Activated CD4-positive, alpha-beta T cell treated with anti-CD3 and anti-CD28 coated beads, Interleukin-2, amount 50 U/mL, for 48 hours (primary cell): ENCODE data around the gene PCGF2.

ENCODE experiments used
- DNase-seq, 2 experiments: peaks; one replicate each; pipeline ENCODE4 v3.0.0-alpha.2; 2020

The PCGF2 gene

DNA sequence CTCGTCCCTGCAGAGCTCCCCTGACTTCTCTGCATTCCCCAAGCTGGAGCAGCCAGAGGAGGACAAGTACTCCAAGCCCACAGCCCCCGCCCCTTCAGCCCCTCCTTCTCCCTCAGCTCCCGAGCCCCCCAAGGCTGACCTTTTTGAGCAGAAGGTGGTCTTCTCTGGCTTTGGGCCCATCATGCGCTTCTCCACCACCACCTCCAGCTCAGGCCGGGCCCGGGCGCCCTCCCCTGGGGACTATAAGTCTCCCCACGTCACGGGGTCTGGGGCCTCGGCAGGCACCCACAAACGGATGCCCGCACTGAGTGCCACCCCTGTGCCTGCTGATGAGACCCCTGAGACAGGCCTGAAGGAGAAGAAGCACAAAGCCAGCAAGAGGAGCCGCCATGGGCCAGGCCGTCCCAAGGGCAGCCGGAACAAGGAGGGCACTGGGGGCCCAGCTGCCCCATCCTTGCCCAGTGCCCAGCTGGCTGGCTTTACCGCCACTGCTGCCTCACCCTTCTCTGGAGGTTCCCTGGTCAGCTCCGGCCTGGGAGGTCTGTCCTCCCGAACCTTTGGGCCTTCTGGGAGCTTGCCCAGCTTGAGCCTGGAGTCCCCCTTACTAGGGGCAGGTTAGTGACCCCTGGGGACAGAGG is 31.6 kb downstream of the PCGF2 start:
- DNase-seq: no peak

DNA sequence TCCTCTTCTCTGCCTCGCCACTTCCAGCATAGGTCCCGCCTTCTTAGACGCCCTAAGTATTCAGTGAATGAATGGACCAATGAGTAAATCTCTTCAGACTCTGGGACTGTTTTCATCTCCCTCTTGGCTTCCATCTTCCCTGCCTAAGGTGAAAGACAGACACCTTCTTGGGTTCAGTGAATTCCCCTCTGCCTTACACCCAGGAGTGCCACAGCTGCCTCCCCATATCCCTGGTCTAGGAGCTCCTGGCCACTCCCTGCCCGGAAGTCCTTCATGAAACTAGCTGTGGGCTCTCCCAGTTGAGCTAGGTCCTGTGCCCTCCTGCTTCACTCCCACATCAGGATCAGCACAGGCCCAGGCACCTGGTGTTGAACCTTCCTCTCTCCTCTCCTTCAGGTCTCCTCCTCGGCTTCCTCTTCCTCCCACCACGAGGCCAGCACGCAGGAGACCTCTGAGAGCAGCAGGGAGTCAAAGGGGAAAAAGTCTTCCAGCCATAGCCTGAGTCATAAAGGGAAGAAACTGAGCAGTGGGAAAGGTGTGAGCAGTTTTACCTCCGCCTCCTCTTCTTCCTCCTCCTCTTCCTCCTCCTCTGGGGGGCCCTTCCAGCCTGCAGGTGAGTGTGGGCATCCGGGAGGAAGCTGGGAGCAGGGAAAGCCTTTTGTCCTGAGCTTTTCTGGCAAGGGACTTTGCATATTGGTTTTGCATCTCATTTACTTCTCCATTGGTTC is 32.8 kb downstream of the PCGF2 start:
- peak in 1 of 2 experiments; percentile 48 for DNase-seq

DNA sequence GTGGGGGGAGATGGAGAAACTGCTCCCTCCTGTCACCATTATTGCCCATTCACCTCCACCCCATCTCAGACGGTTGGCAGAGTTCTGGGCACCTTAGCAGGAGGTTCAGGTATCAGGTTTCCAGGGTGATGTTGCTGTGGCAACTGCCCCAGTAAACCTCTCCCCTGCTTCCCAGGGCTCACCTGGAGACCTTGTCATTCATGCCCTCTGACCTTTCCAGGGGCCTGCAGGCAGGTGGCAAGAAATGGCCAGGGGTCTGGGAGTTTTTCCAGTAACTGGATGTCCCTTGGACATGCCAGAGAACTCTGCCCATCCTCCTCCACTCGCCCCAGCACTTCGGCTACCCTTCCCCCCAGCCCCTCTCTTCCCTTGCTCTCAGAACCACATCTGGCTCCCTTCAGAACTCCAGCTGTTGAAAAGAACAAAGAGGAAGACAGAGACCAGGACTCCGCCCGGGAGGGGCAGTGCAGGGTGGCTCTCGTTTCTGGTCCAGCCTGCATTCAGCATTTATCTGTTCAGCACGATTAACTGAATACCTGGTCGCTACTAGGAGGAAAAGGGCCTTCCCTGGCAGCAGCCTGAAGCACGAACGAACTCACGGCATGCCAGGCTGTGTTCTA is 34.6 kb downstream of the PCGF2 start:
- DNase-seq: no peak

DNA sequence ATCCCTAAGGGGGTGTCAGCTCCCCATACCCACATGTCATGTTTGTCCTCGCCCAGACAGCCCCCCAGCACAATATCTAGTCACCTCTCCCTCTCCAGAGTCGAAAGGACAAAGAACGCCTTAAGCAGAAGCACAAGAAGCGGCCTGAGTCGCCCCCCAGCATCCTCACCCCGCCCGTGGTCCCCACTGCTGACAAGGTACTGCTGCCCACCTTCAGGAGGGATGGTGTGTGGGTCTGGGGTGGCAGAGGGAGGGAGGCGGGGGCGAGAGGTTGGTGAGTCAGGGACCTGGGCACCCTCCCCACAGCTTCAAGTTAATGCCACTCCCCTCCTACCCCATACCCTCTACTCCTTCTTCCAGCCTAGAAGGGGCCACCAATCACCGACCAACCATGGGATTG is 35.5 kb downstream of the PCGF2 start:
- DNase-seq: no peak

DNA sequence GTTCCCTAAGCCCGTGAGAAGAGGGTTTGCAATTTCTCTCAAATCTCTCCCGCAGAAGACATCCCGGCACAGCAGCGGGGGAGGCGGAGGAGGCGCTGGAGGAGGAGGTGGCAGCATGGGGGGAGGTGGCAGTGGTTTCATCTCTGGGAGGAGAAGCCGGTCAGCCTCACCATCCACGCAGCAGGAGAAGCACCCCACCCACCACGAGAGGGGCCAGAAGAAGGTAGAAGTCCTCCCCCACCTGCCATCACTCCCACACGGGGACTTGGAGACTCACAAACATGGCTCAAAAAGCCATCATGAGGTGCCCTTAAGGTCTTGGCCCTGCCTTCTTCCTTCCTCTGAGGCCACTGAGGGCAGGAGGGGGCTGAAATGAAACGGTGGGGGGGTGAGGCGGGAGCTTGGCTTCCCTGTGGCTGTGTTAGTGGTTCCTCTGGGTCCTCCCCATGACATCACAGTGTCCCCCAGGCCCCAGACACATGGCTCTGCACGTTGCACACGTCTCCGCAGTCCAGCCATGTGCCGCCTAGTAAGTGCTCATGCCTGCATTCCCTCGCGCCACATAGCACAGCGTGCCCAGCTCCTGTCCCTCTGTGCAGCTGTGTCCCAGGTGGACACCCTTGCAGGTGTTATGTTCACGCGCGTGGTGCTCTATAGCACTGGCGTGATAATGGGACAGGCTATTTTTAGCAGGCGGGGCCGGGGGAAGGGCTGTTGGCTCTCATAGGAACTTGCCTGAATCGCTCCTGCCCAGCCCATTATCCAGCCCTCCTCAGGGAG is 36.2 kb downstream of the PCGF2 start:
- no peak for DNase-seq

DNA sequence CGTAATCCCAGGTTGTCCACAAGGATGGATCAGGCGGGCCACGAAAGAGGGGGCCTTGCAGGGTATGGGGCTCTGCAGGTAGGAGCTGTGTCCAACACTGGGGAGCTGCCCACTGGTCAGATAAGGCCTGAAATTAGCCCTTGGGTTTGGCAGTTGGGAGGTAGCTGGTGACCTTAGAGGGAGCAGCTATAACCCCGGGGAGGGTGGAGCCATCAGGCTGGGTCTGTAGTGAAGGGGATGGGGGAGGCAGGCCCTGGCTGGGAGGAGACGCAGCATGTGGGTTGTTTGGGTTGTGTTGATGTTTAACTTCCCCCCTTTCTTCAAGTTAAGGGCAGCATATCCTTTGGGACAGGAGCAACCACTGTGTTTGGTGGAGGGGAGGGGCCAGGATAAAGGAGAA is 37.2 kb downstream of the PCGF2 start:
- no peak for DNase-seq

DNA sequence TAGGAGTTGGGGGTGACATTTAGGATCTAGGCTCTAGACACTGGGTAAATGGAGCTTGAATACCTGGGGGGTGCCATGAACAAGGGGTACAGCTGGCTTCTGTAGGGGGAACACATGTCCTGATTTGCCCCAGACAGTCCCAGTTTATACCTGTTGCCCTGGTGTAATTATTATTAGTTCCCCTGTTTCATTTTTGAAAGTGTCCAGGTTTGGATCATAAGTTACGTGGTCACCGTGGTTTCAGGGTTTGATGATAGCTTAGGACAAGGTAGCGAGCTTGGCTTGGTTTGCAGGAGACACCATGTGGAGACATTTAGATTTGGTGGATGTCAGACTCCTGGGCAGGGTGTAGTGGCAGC is 37.6 kb downstream of the PCGF2 start:
- no peak for DNase-seq

DNA sequence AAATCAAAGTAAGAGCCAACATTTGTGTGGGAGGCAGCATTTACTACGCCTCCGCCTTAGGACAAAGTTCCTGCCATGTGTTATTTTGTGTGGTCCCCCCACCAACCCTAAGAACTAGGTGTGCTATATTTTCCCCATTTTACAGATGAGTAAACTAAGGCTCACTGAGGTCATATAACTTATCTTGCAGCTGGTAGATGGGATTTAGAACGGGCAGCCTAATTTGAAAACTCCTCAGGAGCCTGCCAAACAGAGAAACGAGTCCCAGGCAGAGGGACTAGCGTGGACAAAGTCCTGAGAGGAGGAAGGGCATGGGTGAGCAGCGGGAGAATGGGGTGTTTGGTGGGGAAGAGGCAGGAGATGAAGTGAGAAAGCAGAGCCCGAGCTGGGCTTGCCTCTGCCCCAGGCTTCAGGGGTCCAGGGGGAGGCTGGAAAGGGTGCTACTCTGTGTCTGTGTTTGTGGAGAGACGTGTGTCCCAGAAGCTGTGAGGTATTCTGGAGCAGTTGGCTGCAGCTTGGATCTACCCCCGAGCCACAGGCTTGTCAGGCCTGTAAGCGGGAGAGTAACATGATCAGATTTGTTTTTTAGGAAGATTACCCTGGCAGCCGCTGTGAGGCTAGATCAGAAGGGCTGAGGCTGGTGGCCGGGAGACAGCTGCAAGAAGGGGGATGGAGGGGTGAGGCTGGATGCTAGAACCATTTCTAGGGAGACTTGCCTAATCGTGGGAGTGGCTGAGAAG is 38.1 kb downstream of the PCGF2 start:
- DNase-seq: no peak

DNA sequence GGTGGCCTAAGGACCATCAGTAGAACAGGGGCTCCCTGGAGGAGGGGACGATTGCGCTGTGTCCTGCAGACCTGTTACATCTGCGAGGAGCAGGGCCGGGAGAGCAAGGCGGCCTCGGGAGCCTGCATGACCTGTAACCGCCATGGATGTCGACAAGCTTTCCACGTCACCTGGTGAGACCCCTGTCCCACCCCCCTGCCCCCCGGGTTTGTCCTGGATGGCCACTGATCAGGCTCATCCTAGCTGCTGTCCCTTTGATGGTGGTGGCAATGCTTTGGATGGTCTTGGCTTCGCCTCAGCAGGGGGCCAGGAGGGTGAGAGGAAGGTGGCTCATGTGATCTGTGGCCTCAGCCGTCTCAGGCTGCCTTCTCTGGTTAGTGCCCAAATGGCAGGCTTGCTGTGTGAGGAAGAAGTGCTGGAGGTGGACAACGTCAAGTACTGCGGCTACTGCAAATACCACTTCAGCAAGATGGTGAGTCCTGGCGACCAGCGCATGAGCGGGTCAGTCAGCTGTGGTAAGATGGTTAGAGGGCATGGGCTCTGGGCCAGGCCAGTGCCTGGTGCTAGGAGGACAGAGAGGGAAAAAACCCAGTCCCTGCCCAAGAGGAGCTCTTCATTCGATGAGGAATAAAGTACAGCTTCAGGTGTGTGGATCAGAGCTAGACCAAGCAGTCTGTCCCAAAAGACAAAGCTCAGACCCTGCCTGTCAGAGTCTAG is 38.9 kb downstream of the PCGF2 start:
- no peak for DNase-seq

DNA sequence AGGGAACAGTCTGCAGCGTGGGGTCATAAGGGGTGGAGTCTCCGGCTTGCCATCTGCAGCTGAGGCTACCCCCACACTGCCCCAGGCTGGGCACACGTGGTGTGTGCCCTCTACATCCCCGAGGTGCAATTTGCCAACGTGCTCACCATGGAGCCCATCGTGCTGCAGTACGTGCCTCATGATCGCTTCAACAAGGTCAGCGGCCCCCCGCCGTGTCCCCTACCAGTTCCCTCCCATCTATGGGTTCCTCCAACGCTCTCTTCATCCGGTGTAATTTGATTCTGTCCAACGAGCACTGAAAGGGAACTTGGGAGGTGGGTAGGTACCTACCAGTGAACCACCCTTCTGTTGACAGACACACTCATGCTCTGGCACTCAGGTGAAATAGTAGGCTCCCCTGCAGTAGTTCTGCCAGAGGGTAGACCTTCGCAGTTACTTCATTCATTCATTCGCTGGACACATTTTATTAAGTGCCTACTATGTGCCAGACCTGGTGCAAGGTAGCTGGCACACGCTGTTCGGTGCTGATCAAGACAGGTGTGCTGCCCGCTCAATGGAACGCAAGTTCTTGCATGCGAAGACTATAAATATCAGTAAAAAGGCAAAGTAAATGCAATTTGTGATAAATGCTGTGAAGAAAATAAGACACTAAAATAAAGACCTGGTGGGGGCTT is 40.3 kb downstream of the PCGF2 start:
- no peak for DNase-seq

- DNase-seq: peak; percentile 40 to 53
Measured at GRCh38 chr17:38706505-38707216, 41.5 kb downstream of the PCGF2 start.

GRCh38 chr17:38705803-38706504 is 42.2 kb downstream of the PCGF2 start:
- peak; percentile 36 to 47 for DNase-seq

DNA sequence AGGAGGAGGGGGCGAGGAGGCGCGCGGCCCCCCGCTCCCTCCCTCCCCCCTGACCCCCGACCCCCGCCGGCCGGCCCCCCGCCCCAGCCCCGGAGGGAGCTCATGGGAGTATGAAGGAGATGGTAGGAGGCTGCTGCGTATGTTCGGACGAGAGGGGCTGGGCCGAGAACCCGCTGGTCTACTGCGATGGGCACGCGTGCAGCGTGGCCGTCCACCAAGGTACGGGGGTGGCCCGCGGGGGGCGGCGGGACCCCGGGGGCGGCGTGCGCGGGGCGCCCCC is 42.7 kb downstream of the PCGF2 start:
- no peak for DNase-seq

DNA sequence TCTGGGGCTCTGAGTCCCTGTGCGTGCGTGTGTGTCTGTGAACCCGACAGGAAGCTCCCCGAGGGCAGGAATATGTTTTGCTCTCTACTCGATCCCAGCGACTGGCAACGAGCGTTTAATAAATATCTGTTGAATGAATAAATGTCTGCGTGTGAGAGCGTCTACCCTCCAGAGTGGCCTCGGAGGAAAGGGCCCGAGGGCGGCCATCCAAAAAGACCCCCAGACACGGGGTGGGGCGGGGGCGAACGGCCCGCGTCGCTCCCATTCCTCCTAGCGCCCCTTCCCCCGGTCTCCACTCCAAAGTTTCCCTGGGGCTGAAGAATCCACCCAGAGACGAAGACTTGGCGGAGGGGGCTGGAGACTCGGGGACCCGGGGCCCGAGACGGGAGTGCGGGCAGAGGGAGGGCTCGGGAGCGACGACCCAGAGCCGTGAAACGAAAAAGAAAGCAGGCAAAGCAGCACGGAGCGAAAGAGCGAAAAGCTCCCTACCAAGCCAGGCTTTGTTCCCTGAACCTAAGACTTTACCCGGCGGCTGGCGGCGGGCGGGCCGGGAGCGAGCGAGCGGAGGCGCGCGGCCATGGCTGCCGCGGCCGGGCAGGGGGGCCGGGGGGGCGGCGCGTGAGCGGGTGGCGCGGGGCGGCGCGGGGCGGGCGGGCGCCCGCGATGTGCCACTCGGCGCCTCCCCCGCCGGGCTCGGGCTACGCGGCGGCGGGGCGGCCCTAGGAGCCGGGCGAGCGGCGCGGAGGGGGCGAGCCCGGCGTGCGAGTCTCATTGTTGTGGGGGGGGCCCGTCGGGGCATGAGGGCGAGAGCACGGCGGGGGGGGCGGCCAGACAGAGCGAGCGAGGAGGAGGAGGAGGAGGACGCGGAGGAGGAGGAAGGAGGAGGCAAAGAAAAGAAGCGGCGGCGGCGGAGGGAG is 43.3 kb downstream of the PCGF2 start, which contains the start of gene MLLT6:
Gene MLLT6, plus strand, starts transcription at position 668 of the 917 bp plus-strand sequence. CDS start 360 bp downstream, outside the sequence.
- peak; percentile 67 to 72 for DNase-seq

DNA sequence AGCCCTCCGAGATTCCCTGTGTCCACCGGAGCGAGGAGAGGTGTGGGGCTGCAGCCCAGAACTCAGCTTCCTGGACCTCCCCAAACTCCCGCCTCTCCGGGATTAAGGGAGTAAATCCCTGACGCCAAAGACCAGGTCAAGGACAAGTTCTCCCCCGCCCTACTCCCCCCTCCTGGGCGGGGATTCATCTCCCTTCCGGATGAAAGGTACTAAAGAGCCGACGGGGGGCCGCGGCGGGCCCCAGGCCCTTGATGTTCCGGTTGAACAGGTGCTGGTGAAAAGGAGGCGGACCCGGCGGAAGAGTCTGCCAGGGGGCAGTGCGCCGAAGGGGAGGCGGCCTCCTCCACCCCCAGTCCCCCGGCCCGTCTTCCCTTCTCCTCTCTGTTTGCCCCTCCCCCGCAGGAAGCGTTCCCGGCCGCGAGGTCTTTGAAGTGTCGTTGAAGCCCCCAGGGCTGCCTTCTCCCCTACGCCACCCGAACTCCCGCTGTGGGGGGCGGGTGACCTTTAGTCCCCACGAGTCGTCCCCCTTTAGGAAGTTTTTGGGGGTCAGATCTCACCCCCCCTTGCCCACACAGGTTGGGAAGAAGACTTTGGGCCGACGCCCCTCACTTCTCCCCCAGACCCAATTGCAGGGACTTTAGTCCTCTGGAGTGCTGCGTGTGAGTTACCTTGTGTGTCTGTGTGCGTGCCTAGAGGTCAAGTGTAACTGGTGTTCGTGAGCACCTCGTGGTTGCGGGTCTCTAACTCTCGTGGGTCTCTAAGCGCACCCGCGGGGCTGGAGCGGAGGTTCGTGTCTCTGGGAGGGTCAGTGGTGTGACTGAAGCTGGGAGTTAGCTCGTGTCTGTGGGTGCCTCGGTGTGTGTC is 44.2 kb downstream of the PCGF2 start:
- peak; percentile 90 to 94 for DNase-seq

GRCh38 chr17:38702916-38703741 is 45.0 kb downstream of the PCGF2 start:
- DNase-seq: peak; percentile 45 to 54
